Measurements from ENCODE around the gene ZNF738.

ZNF738 gene

DNA sequence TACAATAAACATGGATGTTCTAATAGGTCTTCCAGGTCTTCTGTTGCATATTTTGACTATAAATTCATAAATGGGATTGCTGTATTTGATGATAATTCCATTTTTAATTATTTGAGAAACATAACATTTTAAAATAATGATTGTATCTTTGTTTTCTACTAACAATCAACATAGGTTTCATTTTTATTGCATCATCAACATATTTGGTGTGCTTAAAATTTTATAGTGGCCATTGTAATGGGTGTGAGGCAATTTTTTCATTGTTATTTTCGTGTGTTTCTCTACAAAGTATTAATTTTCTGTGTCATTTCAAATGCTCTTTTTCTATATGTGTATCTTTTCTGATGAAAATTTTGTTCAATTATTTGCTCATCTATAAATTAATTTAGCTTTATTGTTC, 51.4 kb downstream of the ZNF738 start:
- DNase-seq = no peak

- DNase-seq = no peak
Measured at GRCh38 chr19:21422244-21422643, 63.4 kb downstream of the ZNF738 start.

GRCh38 chr19:21423057-21424041, 64.5 kb downstream of the ZNF738 start:
- no peak for DNase-seq
